HepG2 (cell line): ENCODE data around the gene AGTRAP. TPM values are rescaled to one million over a fixed set of nuclear protein-coding genes. Genes with fewer than 3 reads are reported as not detected.

Source experiments
- ATAC-seq: fragments of 200-7000 bp; cut with Tn5 transposase; 3 replicates; pipeline ENCODE4 v1.9.1; 2020; ENCODE audit warnings: mild to moderate bottlenecking, moderate library complexity
- BruUV-seq: library from RNA; stranded (reverse); fragments of 400-500 nt; replicated peaks from 2 replicates; lab custom pipeline; 2021; lab: Mats Ljungman, UMichigan
- CTCF ChIA-PET: fragments of 300-600 bp; formaldehyde crosslinking; extraction: SDS; loops from one replicate; lab custom pipeline; 2021; ENCODE audit warnings: low total read pairs, inconsistent platforms, low intra/inter-chr PET ratio; lab: Yijun Ruan, JAX
- POLR2A ChIA-PET: fragments of 350-600 bp; sonication (Branson Sonifier 250); formaldehyde crosslinking; loops from one replicate; lab custom pipeline; 2020; ENCODE audit warnings: antibody characterized with exemption, inconsistent platforms; lab: Yijun Ruan, JAX
- DNase-seq: peaks from one replicate; pipeline ENCODE4 v3.0.0-alpha.2; 2015; ENCODE audit warnings: low spot score
- FAIRE-seq: peaks from 3 replicates; lab custom pipeline; 2011; peaks lifted over from hg19 to GRCh38; lab: Jason Lieb, UNC
- H2AFZ ChIP-seq: one replicate; pipeline ENCODE4 v1.6.1; 2011; ENCODE audit warnings: low read length, inconsistent platforms
- H3K27ac ChIP-seq: fragments of 300-600 bp; 3 replicates; pipeline ENCODE4 v1.8.0; 2011; ENCODE audit warnings: mixed run types, mild to moderate bottlenecking, mixed read lengths, low read length, inconsistent platforms; ENCODE audit not compliant: insufficient read depth; ENCODE audit errors: extremely low read length
- H3K27me3 ChIP-seq, 2 experiments: fragments of 200-600 bp in 1 of 2; 2 replicates in 1 of 2; 3 replicates in 1 of 2; pipeline versions ENCODE4 v1.6.0 to v1.8.0; 2011; ENCODE audit warnings: low read length in 2 of 2, mild to moderate bottlenecking in 2 of 2, moderate library complexity in 2 of 2, inconsistent platforms in 1 of 2; ENCODE audit not compliant: insufficient read depth in 2 of 2, control insufficient read depth in 1 of 2
- H3K36me3 ChIP-seq, 2 experiments: fragments of 200-600 bp in 1 of 2; replicated peaks in 1 of 2; 2 replicates in 1 of 2; 3 replicates in 1 of 2; pipeline versions ENCODE4 v1.5.1 to v1.8.0; 2011; ENCODE audit warnings: low read length in 2 of 2, inconsistent platforms in 1 of 2; ENCODE audit not compliant: insufficient read depth in 2 of 2, control insufficient read depth in 1 of 2
- H3K4me1 ChIP-seq: 2 replicates; pipeline ENCODE4 v1.5.1; 2012; ENCODE audit warnings: low read length, inconsistent platforms; ENCODE audit not compliant: insufficient read depth
- H3K4me2 ChIP-seq: 2 replicates; pipeline ENCODE4 v1.6.0; 2011; ENCODE audit warnings: low read depth, low read length, inconsistent platforms
- H3K4me3 ChIP-seq, 3 experiments: fragments of 200-600 bp in 1 of 3; sonication (generic), shearing (Covaris generic) in 1 of 3; replicated peaks in 1 of 3; 2 replicates each; pipeline ENCODE4 v1.5.1; 2011 to 2016; ENCODE audit warnings: low read length in 3 of 3, inconsistent platforms in 2 of 3, low read depth in 2 of 3, mild to moderate bottlenecking in 2 of 3, control low read depth in 1 of 3, mixed read lengths in 1 of 3; ENCODE audit not compliant: insufficient read depth in 1 of 3
- H3K79me2 ChIP-seq: one replicate; pipeline ENCODE4 v1.6.1; 2011; ENCODE audit warnings: low read length, inconsistent platforms; ENCODE audit not compliant: insufficient read depth
- H3K9ac ChIP-seq: 2 replicates; pipeline ENCODE4 v1.6.0; 2011; ENCODE audit warnings: mild to moderate bottlenecking, low read depth, low read length, inconsistent platforms; ENCODE audit not compliant: insufficient read depth
- H3K9me3 ChIP-seq: 2 replicates; pipeline ENCODE4 v1.5.1; 2012; ENCODE audit warnings: mild to moderate bottlenecking, low read length
- H4K20me1 ChIP-seq: 2 replicates; pipeline ENCODE4 v1.6.0; 2011; ENCODE audit warnings: inconsistent platforms, mild to moderate bottlenecking, low read length, moderate library complexity; ENCODE audit not compliant: insufficient read depth
- ARNTL ChIP-seq: sonication (generic); formaldehyde crosslinking; IDR thresholded peaks from 2 replicates; pipeline ENCODE4 v1.4.0; 2020; ENCODE audit warnings: mild to moderate bottlenecking, missing genetic modification reagents
- ELF3 ChIP-seq: IDR thresholded peaks from 2 replicates; pipeline ENCODE4 v1.6.1; 2016; ENCODE audit warnings: missing genetic modification reagents, missing compliant biosample characterization
- IRF9 ChIP-seq: sonication (generic); formaldehyde crosslinking; IDR thresholded peaks from 2 replicates; pipeline ENCODE4 v1.8.0; 2022; ENCODE audit warnings: missing genetic modification reagents, mild to moderate bottlenecking, borderline replicate concordance
- KAT2B ChIP-seq: fragments of 150-350 bp; IDR thresholded peaks from 2 replicates; pipeline ENCODE4 v1.6.1; 2014; ENCODE audit warnings: low read depth, low read length, borderline replicate concordance
- MLLT10 ChIP-seq: sonication (generic); formaldehyde crosslinking; IDR thresholded peaks from 2 replicates; pipeline ENCODE4 v1.4.0; 2020; ENCODE audit warnings: missing genetic modification reagents
- NONO ChIP-seq, 2 experiments: fragments of 450-650 bp in 1 of 2; sonication (generic) in 1 of 2; formaldehyde crosslinking in 1 of 2; IDR thresholded peaks in 1 of 2; conservative IDR thresholded peaks in 1 of 2; 2 replicates each; pipeline versions ENCODE4 v1.6.1 to v1.8.0; 2017 to 2022; ENCODE audit warnings: mild to moderate bottlenecking in 1 of 2, missing genetic modification reagents in 1 of 2, moderate library complexity in 1 of 2
- SATB2 ChIP-seq: sonication (generic); formaldehyde crosslinking; IDR thresholded peaks from 2 replicates; pipeline ENCODE4 v1.5.0; 2020; ENCODE audit warnings: missing genetic modification reagents
- SMAD1 ChIP-seq: sonication (generic); formaldehyde crosslinking; IDR thresholded peaks from 2 replicates; pipeline ENCODE4 v1.4.0; 2020; ENCODE audit warnings: missing genetic modification reagents, low read depth, mild to moderate bottlenecking, borderline replicate concordance
- THAP7 ChIP-seq: sonication (generic); formaldehyde crosslinking; IDR thresholded peaks from 2 replicates; pipeline ENCODE4 v1.8.1; 2023; ENCODE audit warnings: mild to moderate bottlenecking, missing genetic modification reagents
- ZNF10 ChIP-seq: sonication (generic); formaldehyde crosslinking; IDR thresholded peaks from 2 replicates; pipeline ENCODE4 v1.4.0; 2020; ENCODE audit warnings: mild to moderate bottlenecking, low read depth, missing genetic modification reagents, borderline replicate concordance
- ZNF101 ChIP-seq: sonication (generic); formaldehyde crosslinking; IDR thresholded peaks from 2 replicates; pipeline ENCODE4 v1.4.0; 2020; ENCODE audit warnings: mild to moderate bottlenecking, low read depth, missing genetic modification reagents, borderline replicate concordance
- ZNF160 ChIP-seq: sonication (generic); formaldehyde crosslinking; IDR thresholded peaks from 2 replicates; pipeline ENCODE4 v1.8.0; 2022; ENCODE audit warnings: mild to moderate bottlenecking, inconsistent platforms, missing genetic modification reagents
- ZNF460 ChIP-seq: sonication (generic); formaldehyde crosslinking; IDR thresholded peaks from 2 replicates; pipeline ENCODE4 v1.5.1; 2020; ENCODE audit warnings: missing genetic modification reagents, mild to moderate bottlenecking, borderline replicate concordance
- ZNF510 ChIP-seq: sonication (generic); formaldehyde crosslinking; IDR thresholded peaks from 2 replicates; pipeline ENCODE4 v1.4.0; 2020; ENCODE audit warnings: low read depth, mild to moderate bottlenecking, missing genetic modification reagents
- ZNF646 ChIP-seq: sonication (generic); formaldehyde crosslinking; IDR thresholded peaks from 2 replicates; pipeline ENCODE4 v1.9.0; 2021; ENCODE audit warnings: mild to moderate bottlenecking, missing genetic modification reagents
- ZNF768 ChIP-seq: sonication (generic); formaldehyde crosslinking; IDR thresholded peaks from 2 replicates; pipeline ENCODE4 v1.4.0; 2020; ENCODE audit warnings: missing genetic modification reagents
- WGBS: methylation state at CpG from one replicate; pipeline ENCODE4 v1.1.6; 2017; ENCODE audit warnings: low lambda C conversion rate; 5-methylcytosine and 5-hydroxymethylcytosine counted together
- in situ Hi-C: cut with HindIII; loops from 2 replicates; pipeline ENCODE4 v1.10.0; 2017; ENCODE audit warnings: low pct_unique_long_range_greater_than_20kb; ENCODE audit not compliant: extremely low pct_ligation_motif_present
- intact Hi-C: fragments of 100-400 bp; cut with micrococcal nuclease; formaldehyde crosslinking; loops from one replicate; pipeline ENCODE4 v1.10.0; 2022; ENCODE audit not compliant: unreplicated experiment
- polyA plus RNA-seq, 8 experiments: library from polyadenylated mRNA; depleted of rRNA in 3 of 8; stranded (reverse) in 7 of 8; unstranded in 1 of 8; fragments of >200 nt; fragmentation: Illumina TruSeq in 4 of 8; extraction: Trizol in 4 of 8; gene quantifications; 2 replicates each; pipeline versions ENCODE4 v1.2.1 to v1.2.3, GENCODE V29; 2011 to 2016; ENCODE audit warnings: low read depth in 4 of 8, missing spikeins in 1 of 8, mixed read lengths in 1 of 8; ENCODE audit not compliant: insufficient read depth in 1 of 8
- total RNA-seq, 5 experiments: library from RNA; depleted of rRNA; stranded (reverse); fragments of >200 nt; fragmentation: Illumina TruSeq; extraction: Trizol; gene quantifications; 2 replicates each; pipeline ENCODE4 v1.2.3, GENCODE V29; 2016; ENCODE audit warnings: low read depth in 1 of 5

The AGTRAP gene
- total and polyA plus RNA-seq, 2 of the 13 experiments (the other 11 are each of a cell fraction or from before 2014, with no cell fraction given) = 28.3 to 32.0 TPM

GRCh38 chr1:11787804-11788436, 52.0 kb downstream of the AGTRAP start:
- Histone ChIP-seq H4K20me1 (no peaks in the 10 kb centered on the region), H3K79me2 (no peaks in the 10 kb centered on the region), H3K27ac (no peak overlapping the region), H3K4me1 (peaks cover 40% of the 10 kb centered on the region), H3K36me3 (no peaks in the 10 kb centered on the region), H3K4me2 (no peak overlapping the region), H3K4me3 (no peak overlapping the region; a peak in 1 of 6 replicates), H3K27me3 (peaks cover 1 to 5% of the 10 kb centered on the region in 2 experiments; a peak in 1 of 5 replicates), H2AFZ (no peak overlapping the region), H3K9ac (no peak overlapping the region), H3K9me3 (no peaks in the 10 kb centered on the region)
- FAIRE-seq = no peak
- intact Hi-C loops = no loop called here
- CTCF ChIA-PET = no interaction called here
- 71% methylated on average over 4 of the region's 14 CpGs for WGBS
- in situ Hi-C loops = no loop called here
- BruUV-seq = no TSS peak
- DNase-seq = no peak
- POLR2A ChIA-PET = interaction anchor here (0.6 to 2.9 kb wide), 3 partner anchors 16 to 27 kb away, joined by 4 to 12 read pairs (median 9); partner anchors contain the start of genes CLCN6 and MTHFR
- ATAC-seq = 0 out of 3 replicates have a peak, but pooled peaks have one; percentile 3
- TF ChIP-seq ZNF101 (CRISPR knock-in tag) = no peak
- TF ChIP-seq ELF3 (CRISPR knock-in tag) = no peak
- TF ChIP-seq THAP7 (CRISPR knock-in tag) = no peak
- TF ChIP-seq SMAD1 (CRISPR knock-in tag) = no peak
- TF ChIP-seq SATB2 (CRISPR knock-in tag) = no peak
- TF ChIP-seq IRF9 (CRISPR knock-in tag) = 0 out of 2 replicates have a peak, but pooled peaks have one; percentile 5
- no peak for TF ChIP-seq ZNF10 (CRISPR knock-in tag)
- no peak for TF ChIP-seq ZNF646 (CRISPR knock-in tag)
- no peak for TF ChIP-seq ZNF460
- TF ChIP-seq ZNF160 (CRISPR knock-in tag) = 0 out of 2 replicates have a peak, but pooled peaks have one; percentile 25
- no peak for TF ChIP-seq ZNF510
- no peak for TF ChIP-seq ARNTL (CRISPR knock-in tag)
- no peak for TF ChIP-seq KAT2B
- TF ChIP-seq NONO (IDR thresholded peaks at IDR 0.05) = no peak
- 0 out of 2 replicates have a peak, but pooled peaks have one; percentile 32 for TF ChIP-seq NONO (CRISPR knock-in tag; conservative IDR thresholded peaks at IDR 0.05)
- TF ChIP-seq ZNF768 (CRISPR knock-in tag) = 0 out of 2 replicates have a peak, but pooled peaks have one; percentile 8
- TF ChIP-seq MLLT10 = no peak
